ENCODE results near the gene BAD. TPM values are rescaled to one million over a fixed set of nuclear protein-coding genes. Genes with fewer than 3 reads are reported as not detected.

BAD gene
- total and polyA plus RNA-seq, 2 of the 13 experiments (the other 11 are each of a cell fraction or from before 2014, with no cell fraction given): 17.9 to 28.5 TPM

DNA sequence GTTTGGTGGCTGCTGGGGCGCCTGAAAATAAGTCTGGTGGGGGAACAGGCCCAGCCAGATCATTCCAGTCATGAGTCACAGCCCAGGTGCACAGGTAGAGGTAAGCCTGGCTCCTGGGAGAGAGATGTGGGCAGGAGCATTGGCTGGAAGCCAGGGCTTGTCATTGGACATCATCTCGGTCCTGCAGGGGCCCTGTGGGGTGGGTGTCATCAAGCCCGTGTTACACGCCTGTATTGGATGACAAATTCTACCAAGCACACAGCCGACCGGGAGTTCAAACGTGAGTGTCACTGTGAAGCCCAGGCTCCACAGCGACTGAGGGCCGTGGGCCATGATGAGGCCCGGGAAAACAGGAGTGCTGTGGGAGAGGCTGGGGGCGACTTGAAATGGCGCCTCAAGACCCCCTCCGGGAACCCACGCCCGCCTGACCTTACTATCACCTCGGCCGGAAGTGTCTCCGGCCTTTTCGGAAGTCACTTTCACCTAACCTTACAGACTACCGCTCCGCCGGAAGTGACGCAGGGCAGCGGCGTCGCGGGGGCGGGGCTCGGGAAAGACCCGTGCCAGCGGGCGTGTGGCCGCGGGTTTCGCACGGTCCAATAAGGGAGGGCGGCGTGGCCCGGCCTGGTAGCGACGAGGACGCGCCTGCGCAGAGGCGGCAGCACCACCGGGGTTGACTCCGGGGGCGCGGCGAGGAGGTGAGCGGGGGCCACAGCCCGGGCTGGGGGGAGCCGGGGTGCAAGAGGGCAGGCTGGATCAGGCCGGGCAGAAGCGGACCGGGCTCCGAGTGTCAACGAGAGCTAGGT, 43.8 kb downstream of the BAD start, which contains the start of gene FKBP2 (continued):
- peak; percentile 93 for TF ChIP-seq KAT8 (CRISPR knock-in tag; IDR thresholded peaks at IDR 0.05)
- peak; percentile 69; the same call in 1 of the 2 replicates for TF ChIP-seq ZNF776 (CRISPR knock-in tag; IDR thresholded peaks at IDR 0.05)
- TF ChIP-seq CERS6 (CRISPR knock-in tag; IDR thresholded peaks at IDR 0.05): no peak
- no peak for TF ChIP-seq ZNF280D (CRISPR knock-in tag; IDR thresholded peaks at IDR 0.05)
- TF ChIP-seq, protein P1, sequence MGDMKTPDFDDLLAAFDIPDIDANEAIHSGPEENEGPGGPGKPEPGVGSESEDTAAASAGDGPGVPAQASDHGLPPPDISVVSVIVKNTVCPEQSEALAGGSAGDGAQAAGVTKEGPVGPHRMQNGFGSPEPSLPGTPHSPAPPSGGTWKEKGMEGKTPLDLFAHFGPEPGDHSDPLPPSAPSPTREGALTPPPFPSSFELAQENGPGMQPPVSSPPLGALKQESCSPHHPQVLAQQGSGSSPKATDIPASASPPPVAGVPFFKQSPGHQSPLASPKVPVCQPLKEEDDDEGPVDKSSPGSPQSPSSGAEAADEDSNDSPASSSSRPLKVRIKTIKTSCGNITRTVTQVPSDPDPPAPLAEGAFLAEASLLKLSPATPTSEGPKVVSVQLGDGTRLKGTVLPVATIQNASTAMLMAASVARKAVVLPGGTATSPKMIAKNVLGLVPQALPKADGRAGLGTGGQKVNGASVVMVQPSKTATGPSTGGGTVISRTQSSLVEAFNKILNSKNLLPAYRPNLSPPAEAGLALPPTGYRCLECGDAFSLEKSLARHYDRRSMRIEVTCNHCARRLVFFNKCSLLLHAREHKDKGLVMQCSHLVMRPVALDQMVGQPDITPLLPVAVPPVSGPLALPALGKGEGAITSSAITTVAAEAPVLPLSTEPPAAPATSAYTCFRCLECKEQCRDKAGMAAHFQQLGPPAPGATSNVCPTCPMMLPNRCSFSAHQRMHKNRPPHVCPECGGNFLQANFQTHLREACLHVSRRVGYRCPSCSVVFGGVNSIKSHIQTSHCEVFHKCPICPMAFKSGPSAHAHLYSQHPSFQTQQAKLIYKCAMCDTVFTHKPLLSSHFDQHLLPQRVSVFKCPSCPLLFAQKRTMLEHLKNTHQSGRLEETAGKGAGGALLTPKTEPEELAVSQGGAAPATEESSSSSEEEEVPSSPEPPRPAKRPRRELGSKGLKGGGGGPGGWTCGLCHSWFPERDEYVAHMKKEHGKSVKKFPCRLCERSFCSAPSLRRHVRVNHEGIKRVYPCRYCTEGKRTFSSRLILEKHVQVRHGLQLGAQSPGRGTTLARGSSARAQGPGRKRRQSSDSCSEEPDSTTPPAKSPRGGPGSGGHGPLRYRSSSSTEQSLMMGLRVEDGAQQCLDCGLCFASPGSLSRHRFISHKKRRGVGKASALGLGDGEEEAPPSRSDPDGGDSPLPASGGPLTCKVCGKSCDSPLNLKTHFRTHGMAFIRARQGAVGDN (CRISPR knock-in tag; IDR thresholded peaks at IDR 0.05): peak; percentile 89
- TF ChIP-seq ARID4A (CRISPR knock-in tag; IDR thresholded peaks at IDR 0.05; ENCODE audit: borderline replicate concordance): peak; percentile 79; the same call in 1 of the 2 replicates
- no peak for TF ChIP-seq SMARCE1 (IDR thresholded peaks at IDR 0.05; ENCODE audit: borderline replicate concordance)
- no peak for TF ChIP-seq ISX (CRISPR knock-in tag; conservative IDR thresholded peaks at IDR 0.05)
- TF ChIP-seq CCAR2 (optimal IDR thresholded peaks at IDR 0.05; ENCODE audit: low read depth, low read length): no peak
- no peak for TF ChIP-seq ONECUT2 (CRISPR knock-in tag; IDR thresholded peaks at IDR 0.05)
- TF ChIP-seq TOPORS (CRISPR knock-in tag; IDR thresholded peaks at IDR 0.05): no peak
- TF ChIP-seq ZNF17 (CRISPR knock-in tag; IDR thresholded peaks at IDR 0.05): no peak
- no peak for TF ChIP-seq TSC22D2 (CRISPR knock-in tag; IDR thresholded peaks at IDR 0.05; ENCODE audit: borderline replicate concordance)
- no peak for TF ChIP-seq ZKSCAN5 (CRISPR knock-in tag; IDR thresholded peaks at IDR 0.05)
